HG03571 (cell line): ENCODE measurements around the gene EFCAB12.

Experiments
- ATAC-seq: cut with Tn5 transposase; IDR thresholded peaks from one replicate; pipeline ENCODE4 v1.9.1; 2021; ENCODE audit not compliant: unreplicated experiment

Gene EFCAB12

DNA sequence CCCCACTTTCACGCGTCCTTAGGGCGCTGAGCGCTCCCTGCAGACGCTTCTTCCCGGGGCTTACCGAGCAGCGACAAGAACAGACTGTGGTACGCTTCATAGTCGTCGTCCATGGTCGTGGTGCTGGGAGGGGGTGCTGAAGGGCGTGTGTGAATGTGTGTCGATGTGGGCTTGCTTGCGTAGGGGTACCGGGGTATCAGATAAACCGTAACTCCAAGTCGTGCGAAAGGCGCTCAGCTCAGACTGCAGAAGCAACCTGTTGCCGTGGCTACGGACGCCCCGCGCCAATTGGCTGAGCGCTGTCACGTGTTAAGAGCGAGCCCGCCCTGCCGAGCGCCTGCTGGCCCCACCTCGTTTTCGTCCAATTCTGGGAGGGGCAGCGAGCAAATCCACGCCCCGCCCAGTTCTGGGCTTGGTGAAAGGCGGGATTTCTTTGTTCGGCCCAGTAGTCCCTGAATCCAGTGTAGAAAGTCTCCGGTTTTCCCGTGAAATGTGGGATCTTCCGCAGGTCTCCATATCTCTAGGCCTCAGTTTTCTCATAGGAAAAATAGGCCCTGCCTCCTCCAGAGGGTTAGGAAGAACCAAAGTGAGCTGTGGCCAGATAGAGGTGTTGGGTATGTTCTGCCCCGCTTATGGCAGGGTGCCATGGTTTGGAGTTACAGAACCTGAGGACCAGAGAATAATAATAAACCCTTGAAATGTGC lies at the start of gene EFCAB12:
Gene EFCAB12, minus strand, starts transcription at position 261 of the 704 bp plus-strand sequence. Its CDS starts 148 bp downstream, at position 113.
- ATAC-seq, result peak; percentile 79

DNA sequence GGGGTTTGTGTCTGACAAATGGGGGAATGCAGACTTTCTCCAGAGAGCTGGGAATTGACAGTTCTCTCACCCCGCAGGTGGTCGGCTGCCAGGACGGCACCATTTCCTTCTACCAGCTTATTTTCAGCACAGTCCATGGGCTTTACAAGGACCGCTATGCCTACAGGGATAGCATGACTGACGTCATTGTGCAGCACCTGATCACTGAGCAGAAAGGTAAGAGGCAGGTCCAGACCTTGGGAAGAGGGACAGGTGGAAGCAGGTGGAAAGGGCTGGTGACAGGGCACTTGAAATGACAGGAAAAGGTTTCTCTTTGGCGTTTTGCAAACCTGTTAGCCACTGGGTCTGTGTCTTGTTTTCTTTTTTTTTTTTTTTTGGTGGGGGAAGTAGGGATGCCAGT lies 48.1 kb upstream of the EFCAB12 start:
- no peak for ATAC-seq

DNA sequence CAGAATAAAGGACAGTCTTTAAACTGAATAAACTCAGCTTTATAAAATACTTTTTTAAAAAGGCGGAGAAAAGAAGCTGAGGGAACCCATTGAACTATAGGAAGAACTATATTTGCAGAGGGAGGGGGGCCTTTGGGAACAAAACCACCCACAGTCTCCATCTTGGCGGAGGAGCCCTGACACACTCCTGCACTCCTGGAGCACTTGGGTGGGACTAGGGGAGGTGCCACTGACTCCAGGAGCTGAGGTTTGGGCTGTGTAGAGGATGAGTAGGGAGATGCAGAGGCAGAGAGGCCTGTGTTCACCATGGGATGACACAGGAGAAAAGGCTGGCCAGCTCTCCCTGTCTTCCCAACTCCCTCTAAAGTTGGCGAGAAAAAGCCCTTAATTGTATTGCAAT lies 47.4 kb upstream of the EFCAB12 start:
- no peak for ATAC-seq

DNA sequence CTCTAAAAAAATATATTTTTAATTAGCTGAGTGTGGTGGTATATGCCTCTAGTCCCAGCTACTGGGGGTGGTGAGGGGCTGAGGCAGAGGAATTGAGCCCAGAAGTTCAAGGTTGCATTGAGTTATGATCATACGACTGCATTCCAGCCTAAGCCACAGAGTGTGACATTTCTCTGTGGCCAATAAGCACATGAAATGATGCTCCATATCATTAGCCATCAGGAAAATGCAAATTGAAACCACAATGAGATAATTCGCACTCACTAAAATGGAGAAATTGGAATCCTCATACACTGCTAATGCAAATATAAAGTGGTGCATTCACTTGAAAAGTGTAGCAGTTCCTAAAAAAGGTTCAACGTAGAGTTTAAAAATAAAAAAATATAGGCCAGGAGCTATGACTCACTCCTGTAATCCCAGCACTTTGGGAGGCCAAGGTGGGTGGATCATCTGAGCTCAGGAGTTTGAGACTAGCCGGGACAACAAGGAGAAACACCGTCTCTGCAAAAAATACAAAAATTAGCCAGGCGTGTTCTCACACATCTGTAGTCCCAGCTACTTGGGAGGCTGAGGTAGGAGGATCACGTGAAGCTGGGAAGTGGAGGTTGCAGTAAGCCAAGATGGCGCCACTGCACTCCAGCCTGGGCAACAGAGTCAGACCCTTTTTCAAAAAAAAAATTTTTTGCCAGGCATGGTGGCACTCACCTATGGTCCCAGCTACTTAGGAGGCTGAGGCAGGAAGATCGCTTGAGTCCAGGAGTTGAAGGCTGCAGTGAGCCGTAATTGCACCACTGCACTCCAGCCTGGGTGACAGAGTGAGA lies 46.8 kb upstream of the EFCAB12 start:
- no peak for ATAC-seq

DNA sequence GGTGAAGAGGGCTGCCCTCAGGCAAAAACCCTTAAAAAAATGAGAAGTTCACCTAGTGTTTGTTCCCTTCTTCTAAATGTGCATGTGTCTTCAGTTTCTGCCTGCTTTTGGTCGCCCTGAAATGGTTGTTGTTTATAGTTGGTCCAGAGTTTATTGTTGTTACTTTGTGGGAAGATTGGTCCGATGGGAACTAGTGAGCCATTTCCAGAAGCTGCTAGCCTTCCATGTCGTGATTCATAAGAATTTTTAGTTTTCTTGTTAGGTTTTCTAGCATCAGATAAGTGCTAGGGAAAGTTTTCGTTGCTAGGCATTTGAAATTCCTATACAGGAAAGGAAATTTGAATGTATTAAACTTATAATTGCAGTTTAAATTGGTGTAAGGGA lies 45.3 kb upstream of the EFCAB12 start:
- ATAC-seq, result no peak

DNA sequence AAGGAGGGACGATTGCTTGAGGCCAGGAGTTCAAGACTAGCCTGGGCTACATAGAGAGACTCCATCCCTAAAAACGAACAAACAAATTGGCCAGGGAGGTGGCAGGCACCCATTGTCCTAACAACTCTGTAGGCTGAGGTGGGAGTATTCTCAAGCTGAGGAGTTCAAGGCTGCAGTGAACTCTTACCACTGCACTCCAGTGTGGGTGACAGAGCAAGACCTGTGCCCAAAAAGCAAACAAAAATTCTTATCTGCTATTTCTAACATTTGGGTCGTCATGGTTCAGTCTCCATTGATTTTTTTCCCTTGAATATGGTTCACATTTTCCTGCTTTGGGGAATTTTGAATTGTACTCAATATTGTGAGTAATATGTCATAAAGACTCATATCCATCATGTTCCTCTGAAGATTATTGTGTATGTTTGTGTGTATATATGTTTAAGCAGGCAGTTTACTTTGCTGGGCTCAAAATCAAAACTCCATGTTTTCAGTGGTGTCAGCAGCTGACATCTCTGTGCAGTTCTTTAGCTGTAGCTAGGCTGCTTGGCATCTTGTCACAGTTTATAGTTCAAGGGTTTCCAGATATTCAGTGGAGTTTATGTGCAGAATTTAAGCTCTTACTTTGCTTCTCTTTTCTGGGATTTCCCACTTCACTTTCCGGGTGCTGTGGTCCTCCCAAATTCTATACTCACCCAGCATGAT lies 44.8 kb upstream of the EFCAB12 start:
- no peak for ATAC-seq

DNA sequence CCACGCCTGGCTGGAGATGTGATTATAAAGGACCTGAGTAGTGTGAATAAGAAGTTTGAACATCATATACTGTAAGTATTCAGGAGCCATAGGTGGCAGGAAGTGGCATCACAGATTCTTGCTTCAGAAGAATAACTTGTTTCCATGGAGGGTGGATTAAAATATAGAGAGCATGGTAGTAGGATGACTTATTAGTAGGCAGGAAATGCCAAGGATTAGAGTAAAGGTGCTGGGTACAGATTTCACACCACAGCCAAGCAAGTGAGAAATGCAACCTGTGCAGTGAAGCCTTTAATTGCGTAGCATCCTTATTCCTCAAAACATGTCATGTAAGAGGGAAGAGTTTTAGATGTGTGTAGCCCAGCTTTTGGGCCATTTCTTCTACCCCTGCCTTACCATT lies 42.4 kb upstream of the EFCAB12 start:
- no peak for ATAC-seq

DNA sequence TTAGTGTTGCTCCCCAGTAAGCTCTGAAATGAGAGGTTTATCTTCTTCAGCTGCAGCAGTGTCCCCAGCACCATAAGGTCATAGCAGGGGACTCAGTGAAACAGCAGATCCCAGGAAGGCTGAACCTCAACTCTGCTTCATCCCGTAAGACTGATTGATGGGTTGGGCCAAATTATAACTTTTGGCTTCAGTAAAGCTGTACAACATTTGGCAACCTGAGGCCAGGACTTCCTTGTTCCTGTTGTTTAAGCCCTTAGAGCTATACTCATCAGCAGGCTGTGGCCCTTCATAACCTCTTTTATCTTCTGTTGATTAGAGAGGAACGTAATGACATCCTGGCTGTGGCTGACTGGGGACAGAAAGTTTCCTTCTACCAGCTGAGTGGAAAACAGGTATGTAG lies 40.6 kb upstream of the EFCAB12 start:
- ATAC-seq, result no peak

DNA sequence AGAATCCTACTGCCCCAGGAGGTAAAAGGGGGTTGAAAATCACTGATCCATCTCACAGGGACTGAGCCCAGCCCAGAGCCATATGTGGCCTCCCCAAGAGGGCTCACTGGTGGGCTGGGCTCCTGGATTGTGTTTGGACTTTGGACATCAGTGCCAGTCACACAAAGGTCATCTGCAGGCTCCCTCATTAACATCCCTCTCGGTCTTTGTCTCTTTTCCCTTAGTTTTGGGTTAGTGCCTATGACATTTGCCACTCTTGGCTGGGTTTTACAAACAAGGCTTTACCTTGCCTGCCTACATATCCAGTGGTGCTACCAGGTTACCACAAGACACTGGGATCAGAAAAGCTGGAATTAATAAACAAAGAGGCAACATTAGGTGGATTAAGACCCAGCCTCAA lies 39.5 kb upstream of the EFCAB12 start:
- ATAC-seq, result no peak

DNA sequence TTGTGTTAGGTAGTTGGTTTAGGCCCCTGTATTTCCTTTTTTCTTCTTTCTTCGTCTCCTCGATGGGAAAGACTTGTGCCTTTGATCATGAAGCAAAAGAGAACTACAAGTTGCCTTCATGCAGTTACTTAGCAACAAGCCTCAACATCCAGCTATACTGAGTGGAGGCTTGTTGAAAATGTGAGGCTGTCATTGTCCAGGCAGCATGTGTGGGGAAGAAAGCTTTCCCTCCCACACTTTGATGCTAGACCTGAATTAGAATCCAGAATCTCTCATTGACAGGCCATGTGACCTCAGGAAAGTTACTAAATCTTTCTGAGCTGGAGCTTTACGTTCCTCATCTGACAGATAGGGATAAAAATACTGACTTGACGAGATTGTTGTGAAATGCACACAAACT lies 35.3 kb upstream of the EFCAB12 start:
- ATAC-seq, result no peak

DNA sequence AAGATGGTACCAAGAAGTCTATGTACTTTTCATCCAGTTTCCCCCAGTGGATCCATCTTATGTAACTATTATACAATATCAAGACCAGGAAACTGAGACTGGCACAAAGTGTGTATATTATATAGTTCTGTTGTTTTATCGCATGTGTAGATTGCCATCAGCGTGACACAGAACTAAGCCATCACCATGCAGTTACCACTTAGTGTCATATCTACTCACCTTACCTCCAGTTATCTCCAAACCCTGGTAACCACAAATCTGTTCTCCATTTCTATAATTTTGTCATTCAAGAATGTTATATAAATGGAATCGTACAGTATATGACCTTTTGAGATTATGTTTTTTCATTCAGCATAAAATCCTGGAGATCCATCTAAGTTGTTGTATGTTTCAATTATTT lies 34.7 kb upstream of the EFCAB12 start:
- ATAC-seq, result no peak

DNA sequence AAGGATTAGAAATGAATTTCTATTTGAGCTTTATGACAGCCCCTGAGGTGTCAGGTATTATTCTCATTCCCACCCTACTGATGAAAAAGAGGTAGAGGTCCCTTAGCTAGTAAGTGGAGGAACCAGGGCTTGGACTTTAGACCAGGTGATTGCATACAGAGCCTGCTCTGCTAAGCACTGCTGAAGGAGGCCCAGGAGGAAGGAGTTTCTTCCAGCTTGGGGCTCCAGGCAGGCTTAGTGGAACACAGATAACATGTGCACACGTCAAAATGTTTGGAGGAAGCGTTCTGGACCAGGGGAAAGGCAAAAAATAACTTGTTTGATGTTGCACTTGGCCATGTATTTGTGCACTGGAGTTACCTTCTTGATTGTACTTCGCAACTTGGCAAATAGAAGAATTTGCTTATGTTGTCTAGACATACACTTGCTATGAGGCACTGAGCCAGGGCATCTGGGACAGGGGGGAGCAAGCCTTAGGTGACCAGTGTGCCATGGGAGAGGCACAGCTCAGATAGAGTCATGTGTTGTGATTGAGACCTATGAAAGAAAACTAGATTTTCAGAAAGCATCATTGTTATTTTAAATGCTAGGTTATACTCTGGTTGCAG lies 34.0 kb upstream of the EFCAB12 start:
- no peak for ATAC-seq

DNA sequence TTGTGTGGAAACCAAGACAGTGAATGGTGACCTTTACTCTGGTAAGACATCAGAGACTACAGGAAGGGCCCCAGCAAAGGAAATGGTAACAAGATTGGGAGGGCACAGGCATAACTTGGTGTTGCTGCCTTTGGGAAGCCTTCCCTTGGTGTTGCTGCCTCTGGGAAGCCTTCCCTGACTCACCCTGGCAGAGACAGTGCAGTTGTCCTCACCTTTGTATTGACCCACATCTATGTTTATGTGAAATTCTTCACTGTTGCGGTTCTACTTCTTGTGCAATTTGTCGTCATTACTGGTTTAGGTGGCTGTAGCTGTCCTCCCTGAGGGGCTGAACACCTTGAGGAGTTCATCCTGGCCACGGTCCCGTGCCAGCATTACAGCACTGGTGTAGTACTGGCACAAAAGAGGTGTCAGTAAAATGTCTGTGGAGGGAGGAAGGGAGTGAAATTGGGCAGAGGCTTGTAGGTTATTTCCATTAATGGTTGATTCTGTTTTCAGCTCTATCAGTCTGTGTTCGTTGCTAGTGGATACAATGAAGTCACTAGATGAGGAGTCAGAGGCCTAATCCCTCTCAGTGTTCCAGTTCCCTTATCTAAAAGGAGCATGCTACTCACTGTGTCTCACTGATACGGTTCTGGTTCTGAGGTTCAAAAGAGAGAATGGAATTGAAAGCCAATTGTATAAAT lies 33.2 kb upstream of the EFCAB12 start:
- no peak for ATAC-seq

DNA sequence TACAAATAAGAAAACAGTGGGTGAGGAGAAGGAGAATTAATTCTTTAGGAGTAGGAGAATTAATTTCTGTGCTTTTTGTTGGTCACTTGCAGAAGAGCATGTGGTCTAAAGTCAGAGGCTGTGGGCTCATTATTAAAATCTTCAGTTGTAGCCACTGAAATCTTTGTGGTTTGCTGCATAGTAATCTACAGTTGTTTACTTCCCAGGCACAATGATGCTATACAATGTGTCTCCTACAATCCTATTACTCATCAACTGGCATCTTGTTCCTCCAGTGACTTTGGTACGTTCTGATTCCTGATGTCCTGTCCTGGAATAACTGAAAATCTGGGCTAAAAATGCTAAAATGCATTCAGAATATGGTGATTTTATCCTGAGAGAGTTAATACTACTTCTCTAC lies 32.6 kb upstream of the EFCAB12 start:
- no peak for ATAC-seq

DNA sequence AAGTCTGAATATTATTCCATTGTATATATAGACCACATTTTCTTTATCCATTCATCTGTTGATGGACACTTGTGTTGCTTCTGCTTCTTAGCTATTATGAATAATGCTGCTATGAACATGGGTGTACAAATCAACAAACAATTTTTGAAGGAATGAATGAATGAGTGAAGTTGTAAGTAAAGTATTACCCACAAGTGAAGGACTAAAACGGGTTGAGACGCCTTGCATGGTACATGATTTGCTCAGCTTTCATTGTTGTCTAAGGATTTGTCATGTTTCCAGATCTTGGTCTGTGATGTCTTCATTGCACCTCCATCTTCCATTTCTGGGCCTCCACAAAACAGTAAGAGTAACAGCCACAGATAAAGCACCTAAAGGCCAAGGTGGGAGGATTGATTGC lies 32.1 kb upstream of the EFCAB12 start:
- no peak for ATAC-seq

DNA sequence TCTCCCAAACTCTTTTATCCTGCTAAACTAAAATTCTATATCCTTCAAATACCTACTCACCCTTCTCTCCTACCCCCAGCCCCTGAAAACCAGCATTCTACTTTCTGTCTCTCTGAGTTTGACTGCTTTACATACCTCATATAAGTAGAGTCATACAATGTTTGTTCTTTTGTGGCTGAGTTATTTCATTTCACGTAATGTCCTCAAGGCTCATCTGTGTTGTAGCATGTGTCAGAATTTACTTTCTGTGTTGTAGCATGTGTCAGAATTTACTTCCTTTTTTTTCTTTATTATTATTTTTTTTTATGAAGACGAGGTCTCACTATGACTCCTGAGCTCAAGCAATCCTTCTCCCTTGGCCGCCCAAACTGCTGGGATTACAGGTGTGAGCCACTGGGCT lies 31.7 kb upstream of the EFCAB12 start:
- no peak for ATAC-seq

DNA sequence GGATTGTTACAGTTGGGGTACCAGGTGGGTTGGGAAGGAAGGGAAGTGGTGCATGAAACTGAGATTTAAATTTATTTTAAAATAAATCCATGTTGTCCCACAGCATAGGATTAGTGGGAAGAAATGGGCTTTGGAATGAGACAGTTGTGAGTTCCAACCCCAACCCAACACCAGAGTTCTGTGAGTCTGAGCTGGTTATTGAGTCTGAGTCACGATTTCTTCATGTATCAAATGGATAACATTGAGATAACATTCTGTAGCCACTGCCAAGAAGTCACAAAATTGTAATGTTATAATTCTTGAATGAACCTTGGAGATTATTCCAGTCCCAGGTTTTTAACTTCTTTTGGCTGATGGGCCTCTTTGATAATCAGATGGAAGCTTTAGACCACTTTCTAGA lies 25.3 kb upstream of the EFCAB12 start:
- ATAC-seq, result no peak

DNA sequence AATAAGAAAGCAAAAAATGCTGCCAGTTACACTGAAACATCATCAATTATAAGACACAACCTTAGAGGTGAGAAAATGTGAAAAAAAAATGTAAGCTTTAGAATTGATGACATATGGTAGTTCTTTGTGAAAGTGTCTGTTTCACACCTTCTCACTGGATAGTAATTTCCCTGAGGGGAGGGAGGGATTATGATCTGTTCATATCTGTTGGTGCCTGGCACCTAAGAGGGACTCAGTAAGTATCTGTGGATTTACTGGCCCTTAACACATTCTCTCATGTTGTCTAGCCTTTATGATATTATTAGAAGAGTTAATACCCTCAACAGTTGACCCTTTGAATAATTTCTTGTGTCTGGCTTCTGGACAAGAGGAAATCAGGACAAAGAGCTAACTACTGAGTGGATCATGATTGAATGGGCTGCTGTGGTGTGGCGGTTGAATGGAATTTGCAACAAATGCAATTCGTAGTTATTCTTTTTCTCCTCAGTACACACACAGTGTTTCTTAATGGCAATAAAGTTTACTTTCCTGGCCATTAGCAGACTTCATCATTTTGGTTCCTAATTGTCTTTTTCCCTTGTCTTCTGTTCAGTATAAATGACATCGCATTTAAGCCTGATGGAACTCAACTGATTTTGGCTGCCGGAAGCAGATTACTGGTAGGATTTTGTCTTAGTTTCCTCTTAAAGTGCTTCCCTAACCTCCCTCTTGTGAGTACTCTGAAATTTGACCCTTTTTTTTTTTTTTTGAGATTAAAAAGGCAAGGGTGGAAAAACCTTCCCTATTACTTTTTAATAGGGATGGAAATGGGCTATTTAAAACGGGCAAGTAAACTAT lies 21.1 kb upstream of the EFCAB12 start:
- ATAC-seq, result no peak

DNA sequence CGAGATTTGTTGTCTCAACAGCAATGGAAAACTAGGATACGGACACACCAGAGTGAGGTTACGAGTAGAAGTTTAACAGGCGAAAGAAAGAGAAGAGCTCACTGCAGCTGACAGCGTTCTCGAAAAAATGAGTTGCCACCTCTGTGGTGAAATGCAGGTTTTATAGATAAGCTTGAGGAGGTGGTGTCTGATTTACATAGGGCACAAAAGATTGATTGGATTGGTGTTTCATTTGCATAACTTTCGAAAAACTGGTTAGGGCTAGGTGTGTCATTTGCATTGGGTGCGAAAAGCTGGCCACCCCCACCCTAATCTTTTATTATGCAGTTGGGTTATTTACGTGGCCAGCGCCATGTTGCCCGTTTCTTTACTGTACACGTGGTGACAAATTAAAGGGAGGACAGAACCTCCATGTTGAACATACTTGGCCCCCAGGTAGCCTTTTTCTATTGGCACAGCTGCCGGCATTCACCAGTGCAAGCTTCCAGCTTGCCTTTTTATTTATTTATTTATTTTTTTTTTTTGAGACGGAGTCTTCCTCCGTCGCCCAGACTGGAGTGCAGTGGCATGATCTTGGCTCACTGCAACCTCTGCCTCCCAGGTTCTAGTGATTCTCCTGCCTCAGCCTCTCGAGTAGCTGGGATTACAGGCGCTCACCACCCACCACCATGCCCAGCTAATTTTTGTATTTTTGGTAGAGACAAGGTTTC lies 19.9 kb upstream of the EFCAB12 start:
- ATAC-seq, result no peak
